SK-N-SH treated with all-trans-retinoic acid at 6 μM for 48 hours (cell line): ENCODE results near the gene NDUFA13.

ENCODE experiments used
- ATAC-seq: fragments of 200-7000 bp; cut with Tn5 transposase; 3 replicates; pipeline ENCODE4 v1.9.1; 2020; ENCODE audit warnings: mild to moderate bottlenecking, moderate library complexity
- ARNTL ChIP-seq: fragments of 450-650 bp; formaldehyde crosslinking; IDR thresholded peaks from 2 replicates; pipeline ENCODE4 v1.5.0; 2020; ENCODE audit warnings: low read depth, mild to moderate bottlenecking, moderate library complexity, borderline replicate concordance
- BACH2 ChIP-seq: fragments of 250-450 bp; sonication (Bioruptor Pico); IDR thresholded peaks from 2 replicates; pipeline ENCODE4 v1.9.0; 2021; ENCODE audit warnings: mild to moderate bottlenecking, borderline replicate concordance
- CREB5 ChIP-seq: fragments of 250-450 bp; sonication (Bioruptor Pico); IDR thresholded peaks from 2 replicates; pipeline ENCODE4 v1.5.1; 2020; ENCODE audit warnings: low read depth, mild to moderate bottlenecking, moderate library complexity
- CSDC2 ChIP-seq: fragments of 250-450 bp; sonication (Bioruptor Pico); IDR thresholded peaks from 2 replicates; pipeline ENCODE4 v1.5.0; 2020; ENCODE audit warnings: mild to moderate bottlenecking, moderate library complexity
- ESRRG ChIP-seq: fragments of 250-450 bp; sonication (Bioruptor Pico); IDR thresholded peaks from 2 replicates; pipeline ENCODE4 v1.6.1; 2021; ENCODE audit warnings: mild to moderate bottlenecking
- GLIS3 ChIP-seq: fragments of 250-450 bp; sonication (Bioruptor Pico); IDR thresholded peaks from 2 replicates; pipeline ENCODE4 v1.5.0; 2020; ENCODE audit warnings: mild to moderate bottlenecking, moderate library complexity
- ISL1 ChIP-seq: fragments of 250-450 bp; sonication (Bioruptor Pico); IDR thresholded peaks from 2 replicates; pipeline ENCODE4 v2.1.2; 2022; ENCODE audit warnings: mild to moderate bottlenecking, moderate library complexity
- OSR1 ChIP-seq: fragments of 250-450 bp; sonication (Bioruptor Pico); IDR thresholded peaks from 2 replicates; pipeline ENCODE4 v1.8.0; 2022; ENCODE audit warnings: moderate library complexity, mild to moderate bottlenecking, inconsistent platforms
- RARB ChIP-seq: fragments of 250-450 bp; sonication (Bioruptor Pico); IDR thresholded peaks from 2 replicates; pipeline ENCODE4 v1.8.0; 2021; ENCODE audit warnings: mild to moderate bottlenecking, moderate library complexity
- TCF4 ChIP-seq: fragments of 250-450 bp; sonication (Bioruptor Pico); IDR thresholded peaks from 2 replicates; pipeline ENCODE4 v1.8.0; 2021; ENCODE audit warnings: mild to moderate bottlenecking, moderate library complexity, borderline replicate concordance
- TOX ChIP-seq: fragments of 250-450 bp; sonication (Bioruptor Pico); IDR thresholded peaks from 2 replicates; pipeline ENCODE4 v1.8.0; 2021; ENCODE audit warnings: mild to moderate bottlenecking, moderate library complexity, borderline replicate concordance
- TSHZ2 ChIP-seq: fragments of 250-450 bp; sonication (Bioruptor Pico); IDR thresholded peaks from 2 replicates; pipeline ENCODE4 v1.5.0; 2020; ENCODE audit warnings: mild to moderate bottlenecking, moderate library complexity
- ZFP3 ChIP-seq: fragments of 250-450 bp; sonication (Bioruptor Pico); IDR thresholded peaks from 2 replicates; pipeline ENCODE4 v1.5.0; 2020; ENCODE audit warnings: mild to moderate bottlenecking, moderate library complexity
- ZNF70 ChIP-seq: fragments of 450-650 bp; formaldehyde crosslinking; IDR thresholded peaks from 2 replicates; pipeline ENCODE4 v1.5.0; 2020; ENCODE audit warnings: mild to moderate bottlenecking, moderate library complexity
- ZNF8 ChIP-seq: fragments of 450-650 bp; formaldehyde crosslinking; IDR thresholded peaks from 2 replicates; pipeline ENCODE4 v1.5.0; 2020; ENCODE audit warnings: mild to moderate bottlenecking, moderate library complexity
- TF ChIP-seq, protein P1 (sequence below): fragments of 250-450 bp; sonication (Bioruptor Pico); IDR thresholded peaks from 2 replicates; pipeline ENCODE4 v1.5.1; 2021; ENCODE audit warnings: mild to moderate bottlenecking, moderate library complexity
- TF ChIP-seq, protein P2 (sequence below): fragments of 250-450 bp; sonication (Bioruptor Pico); IDR thresholded peaks from 2 replicates; pipeline ENCODE4 v1.8.0; 2020; ENCODE audit warnings: mild to moderate bottlenecking, moderate library complexity, borderline replicate concordance
- TF ChIP-seq, protein P3 (sequence below): fragments of 250-450 bp; sonication (Bioruptor Pico); IDR thresholded peaks from 2 replicates; pipeline ENCODE4 v1.8.0; 2021; ENCODE audit warnings: low read depth, mild to moderate bottlenecking, moderate library complexity, borderline replicate concordance

The NDUFA13 gene

DNA sequence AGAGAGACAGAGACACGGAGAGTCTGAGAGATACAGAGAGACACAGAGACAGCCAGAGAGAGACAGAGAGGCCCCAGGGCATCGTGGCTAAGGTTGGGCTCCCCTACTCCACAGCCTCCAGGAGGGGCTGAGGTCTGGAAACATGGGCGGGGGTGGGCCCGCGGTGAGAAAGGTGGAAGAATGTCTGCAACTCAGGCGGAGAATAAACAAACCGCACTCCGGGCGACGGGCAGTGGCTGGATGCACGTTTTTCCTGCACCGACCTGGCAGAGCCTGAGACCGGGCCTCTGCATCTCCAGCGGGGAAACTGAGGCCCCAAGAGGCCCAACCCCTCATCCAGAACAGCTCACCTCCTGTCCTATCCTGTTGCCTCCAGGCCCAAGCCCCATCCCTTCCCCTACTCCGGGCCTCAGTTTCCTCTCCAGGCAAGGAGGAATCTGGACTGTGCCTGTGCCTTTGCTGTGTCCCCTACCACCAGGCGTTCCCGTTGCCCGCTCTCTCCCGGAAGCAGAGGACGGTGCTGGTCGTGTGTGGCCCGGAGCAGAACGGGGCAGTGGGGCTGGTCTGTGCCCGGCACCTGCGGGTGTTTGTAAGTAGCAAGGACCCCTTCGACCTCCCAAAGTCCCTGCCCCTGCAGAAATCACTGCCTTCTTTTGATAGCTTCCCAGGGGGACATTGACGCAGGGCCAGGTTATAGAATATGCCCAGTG is 18.7 kb downstream of the NDUFA13 start:
- no peak for ATAC-seq
- no peak for TF ChIP-seq ISL1 (CRISPR knock-in tag)
- TF ChIP-seq, protein P1, sequence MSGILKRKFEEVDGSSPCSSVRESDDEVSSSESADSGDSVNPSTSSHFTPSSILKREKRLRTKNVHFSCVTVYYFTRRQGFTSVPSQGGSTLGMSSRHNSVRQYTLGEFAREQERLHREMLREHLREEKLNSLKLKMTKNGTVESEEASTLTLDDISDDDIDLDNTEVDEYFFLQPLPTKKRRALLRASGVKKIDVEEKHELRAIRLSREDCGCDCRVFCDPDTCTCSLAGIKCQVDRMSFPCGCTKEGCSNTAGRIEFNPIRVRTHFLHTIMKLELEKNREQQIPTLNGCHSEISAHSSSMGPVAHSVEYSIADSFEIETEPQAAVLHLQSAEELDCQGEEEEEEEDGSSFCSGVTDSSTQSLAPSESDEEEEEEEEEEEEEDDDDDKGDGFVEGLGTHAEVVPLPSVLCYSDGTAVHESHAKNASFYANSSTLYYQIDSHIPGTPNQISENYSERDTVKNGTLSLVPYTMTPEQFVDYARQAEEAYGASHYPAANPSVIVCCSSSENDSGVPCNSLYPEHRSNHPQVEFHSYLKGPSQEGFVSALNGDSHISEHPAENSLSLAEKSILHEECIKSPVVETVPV, result no peak
- no peak for TF ChIP-seq ESRRG
- no peak for TF ChIP-seq ARNTL
- TF ChIP-seq CREB5 (CRISPR knock-in tag), result no peak
- TF ChIP-seq CSDC2 (CRISPR knock-in tag), result no peak

- ATAC-seq, result no peak
- TF ChIP-seq TOX (CRISPR knock-in tag), result no peak
- TF ChIP-seq ZNF70 (CRISPR knock-in tag), result no peak
- TF ChIP-seq BACH2 (CRISPR knock-in tag), result no peak
- TF ChIP-seq, protein P2, sequence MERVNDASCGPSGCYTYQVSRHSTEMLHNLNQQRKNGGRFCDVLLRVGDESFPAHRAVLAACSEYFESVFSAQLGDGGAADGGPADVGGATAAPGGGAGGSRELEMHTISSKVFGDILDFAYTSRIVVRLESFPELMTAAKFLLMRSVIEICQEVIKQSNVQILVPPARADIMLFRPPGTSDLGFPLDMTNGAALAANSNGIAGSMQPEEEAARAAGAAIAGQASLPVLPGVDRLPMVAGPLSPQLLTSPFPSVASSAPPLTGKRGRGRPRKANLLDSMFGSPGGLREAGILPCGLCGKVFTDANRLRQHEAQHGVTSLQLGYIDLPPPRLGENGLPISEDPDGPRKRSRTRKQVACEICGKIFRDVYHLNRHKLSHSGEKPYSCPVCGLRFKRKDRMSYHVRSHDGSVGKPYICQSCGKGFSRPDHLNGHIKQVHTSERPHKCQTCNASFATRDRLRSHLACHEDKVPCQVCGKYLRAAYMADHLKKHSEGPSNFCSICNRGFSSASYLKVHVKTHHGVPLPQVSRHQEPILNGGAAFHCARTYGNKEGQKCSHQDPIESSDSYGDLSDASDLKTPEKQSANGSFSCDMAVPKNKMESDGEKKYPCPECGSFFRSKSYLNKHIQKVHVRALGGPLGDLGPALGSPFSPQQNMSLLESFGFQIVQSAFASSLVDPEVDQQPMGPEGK (CRISPR knock-in tag), result no peak
- TF ChIP-seq, protein P1, result no peak
- TF ChIP-seq OSR1 (CRISPR knock-in tag), result no peak
- TF ChIP-seq ISL1 (CRISPR knock-in tag), result no peak
- no peak for TF ChIP-seq ZFP3 (CRISPR knock-in tag)
- no peak for TF ChIP-seq TCF4
- TF ChIP-seq GLIS3 (CRISPR knock-in tag), result no peak
- no peak for TF ChIP-seq ESRRG
- no peak for TF ChIP-seq RARB (CRISPR knock-in tag)
- no peak for TF ChIP-seq CSDC2 (CRISPR knock-in tag)
- TF ChIP-seq ZNF8 (CRISPR knock-in tag), result no peak
- TF ChIP-seq, protein P3, sequence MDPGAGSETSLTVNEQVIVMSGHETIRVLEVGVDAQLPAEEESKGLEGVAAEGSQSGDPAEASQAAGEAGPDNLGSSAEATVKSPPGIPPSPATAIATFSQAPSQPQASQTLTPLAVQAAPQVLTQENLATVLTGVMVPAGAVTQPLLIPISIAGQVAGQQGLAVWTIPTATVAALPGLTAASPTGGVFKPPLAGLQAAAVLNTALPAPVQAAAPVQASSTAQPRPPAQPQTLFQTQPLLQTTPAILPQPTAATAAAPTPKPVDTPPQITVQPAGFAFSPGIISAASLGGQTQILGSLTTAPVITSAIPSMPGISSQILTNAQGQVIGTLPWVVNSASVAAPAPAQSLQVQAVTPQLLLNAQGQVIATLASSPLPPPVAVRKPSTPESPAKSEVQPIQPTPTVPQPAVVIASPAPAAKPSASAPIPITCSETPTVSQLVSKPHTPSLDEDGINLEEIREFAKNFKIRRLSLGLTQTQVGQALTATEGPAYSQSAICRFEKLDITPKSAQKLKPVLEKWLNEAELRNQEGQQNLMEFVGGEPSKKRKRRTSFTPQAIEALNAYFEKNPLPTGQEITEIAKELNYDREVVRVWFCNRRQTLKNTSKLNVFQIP (CRISPR knock-in tag), result no peak
- TF ChIP-seq TSHZ2 (CRISPR knock-in tag), result no peak
These were observed 19.5 kb downstream of the NDUFA13 start for GRCh38 chr19:19535311-19536191.
